GM12891 (cell line): Measurements from ENCODE around the gene SIRT2.

Source experiments
- POLR2A ChIP-seq: IDR thresholded peaks from 2 replicates; pipeline ENCODE4 v1.6.1; 2011; ENCODE audit warnings: low read depth, low read length, control low read depth
- POLR2AphosphoS5 ChIP-seq: IDR thresholded peaks from 2 replicates; pipeline ENCODE4 v1.6.1; 2011; ENCODE audit warnings: low read depth, low read length, control low read depth

DNA sequence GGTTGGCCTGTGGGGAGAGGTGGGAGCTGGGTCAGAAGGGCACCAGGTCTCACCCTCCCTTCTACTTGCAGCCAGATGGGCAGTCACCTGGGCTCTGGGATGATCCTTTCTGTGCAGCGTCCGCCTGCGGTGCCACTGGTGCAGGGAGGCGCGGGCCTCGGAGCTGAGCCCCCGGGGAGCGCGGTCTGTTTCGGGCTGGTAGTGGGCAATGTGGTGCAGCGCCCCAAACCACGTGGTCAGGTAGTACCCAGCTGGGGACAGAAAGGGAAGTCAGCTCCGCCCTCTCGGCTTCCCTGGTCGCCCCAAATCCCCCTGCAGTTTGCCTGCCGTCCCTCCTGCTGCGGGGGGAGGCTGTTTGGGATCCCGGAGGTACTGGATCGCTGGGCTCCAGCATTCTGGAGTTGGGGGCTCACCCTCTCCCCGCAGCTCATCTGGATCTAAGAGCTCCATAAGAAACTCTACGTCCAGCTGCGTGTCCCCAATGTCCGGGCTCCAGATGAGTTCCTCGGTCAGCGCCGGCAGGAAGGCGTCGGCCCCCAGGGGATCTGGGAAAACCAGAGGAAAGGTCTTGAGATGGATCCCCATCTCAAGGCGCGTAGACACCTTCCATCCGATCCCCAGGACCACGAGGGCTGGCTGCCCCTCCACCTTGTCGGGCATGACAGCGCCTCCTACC lies 30.1 kb downstream of the SIRT2 start:
- TF ChIP-seq POLR2AphosphoS5 (no peak), POLR2A (no peak)
